Measurements from ENCODE around the gene ZNF354B.
"Not testable (repeated sequence)": the region's sequence is repeated elsewhere in the genome, so short reads cannot be mapped to it uniquely, and the experiment has no call there.

The ZNF354B gene

DNA sequence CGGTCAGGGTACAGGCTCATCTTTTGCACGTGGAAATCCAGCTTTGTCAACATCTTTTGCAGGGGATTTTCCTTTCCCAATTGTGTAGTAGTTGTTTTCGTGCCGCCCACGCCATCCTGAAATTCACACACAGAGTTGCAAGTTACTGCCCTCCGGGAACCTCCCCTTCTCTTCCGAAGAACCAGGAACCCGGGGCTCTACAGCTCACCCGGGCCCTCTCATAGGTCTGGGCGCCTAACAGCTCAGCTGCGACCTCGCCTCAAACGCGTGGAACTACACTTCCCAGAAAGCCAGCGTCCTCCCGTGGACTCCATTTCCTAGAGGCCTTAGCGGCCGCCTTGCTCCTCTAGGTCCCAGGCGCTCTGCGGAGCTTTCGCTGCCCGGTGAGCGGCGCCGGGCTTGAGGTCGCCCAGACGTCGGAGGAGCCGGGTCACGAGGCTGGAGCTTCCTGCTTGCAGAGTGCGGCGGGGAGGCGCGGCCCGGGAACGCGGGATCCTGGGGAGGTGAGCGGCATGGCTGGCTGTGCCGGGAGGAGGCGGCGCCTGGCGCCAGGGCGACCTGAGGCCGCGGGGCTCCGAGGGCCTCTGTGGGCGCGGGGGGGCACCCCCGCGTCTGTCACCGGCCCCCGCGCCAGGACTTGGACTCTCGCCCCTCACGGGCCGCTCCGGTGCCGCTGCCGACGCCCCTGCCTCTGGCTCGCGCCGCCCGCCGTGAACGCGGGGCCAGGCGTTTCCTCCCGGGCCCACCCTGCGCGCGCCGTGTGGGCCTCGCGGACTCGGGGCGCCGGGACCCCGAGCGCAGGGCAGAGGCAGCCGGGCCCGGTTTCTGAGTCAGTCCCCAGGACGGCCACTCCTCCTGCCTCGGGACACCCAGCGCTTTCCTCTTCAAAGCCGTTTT is at the start of gene ZNF354B:
TSS of gene ZNF354B (plus strand) at position 329 of the 897 bp plus-strand sequence. CDS start 1,095 bp downstream, outside the sequence.
- peak; percentile 74 for DNase-seq

DNA sequence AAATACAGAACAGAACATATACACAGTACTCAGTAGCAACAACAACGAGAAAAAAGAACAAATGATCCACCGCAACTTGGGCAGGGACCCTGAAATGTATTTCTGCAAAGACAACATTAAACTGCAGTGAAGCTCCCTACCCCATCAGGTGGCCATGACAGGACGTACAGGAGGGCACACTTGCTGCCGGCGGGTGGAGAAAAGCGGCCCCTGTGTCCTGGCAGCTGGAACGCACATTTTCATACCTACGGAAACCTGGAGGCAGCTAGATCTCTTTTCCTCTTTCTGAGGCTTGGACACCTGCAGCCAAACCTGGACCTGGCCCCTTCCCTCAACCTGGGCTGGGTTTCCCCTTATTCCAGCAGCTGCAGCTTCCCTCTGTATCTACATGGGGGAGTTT is 42.2 kb upstream of the ZNF354B start:
- no peak for DNase-seq

DNA sequence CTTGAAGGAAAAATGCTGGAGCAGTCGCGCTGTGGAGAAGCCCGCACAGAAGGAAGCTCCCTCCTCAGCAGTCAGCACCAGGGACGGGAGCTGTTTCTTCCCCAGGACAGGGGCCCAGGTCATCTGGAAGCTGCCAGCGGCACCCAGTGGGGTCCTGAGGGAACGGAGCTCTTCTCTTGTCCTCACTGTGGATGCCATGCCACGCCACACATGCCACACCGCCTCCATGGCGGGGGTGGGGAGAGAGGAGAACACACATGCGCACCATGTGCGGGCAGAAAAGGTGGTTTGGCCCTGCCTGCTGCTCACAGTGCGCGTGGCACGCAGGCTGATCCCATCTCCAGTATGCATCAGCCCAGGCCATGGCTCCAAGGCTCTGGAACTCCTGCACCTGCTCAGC is 41.7 kb upstream of the ZNF354B start:
- DNase-seq, result no peak

DNA sequence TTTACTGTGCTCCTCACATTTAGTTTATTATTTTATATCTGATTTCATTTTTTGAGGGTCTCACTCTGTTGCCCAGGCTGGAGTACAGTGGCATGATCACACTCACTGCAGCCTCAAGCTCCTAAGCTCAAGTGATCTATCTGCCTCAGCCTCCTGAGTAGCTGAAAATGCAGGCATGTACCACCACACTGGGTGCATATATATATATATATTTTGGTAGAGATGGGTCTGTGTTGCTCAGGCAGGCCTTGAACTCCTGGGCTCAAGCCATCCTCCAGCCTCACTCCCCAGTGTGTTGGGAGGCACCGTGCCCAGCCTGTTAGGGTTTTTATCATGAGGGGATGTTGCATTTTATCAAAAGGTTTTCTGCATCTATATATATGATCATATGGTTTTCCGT is 39.8 kb upstream of the ZNF354B start:
- no peak for DNase-seq

DNA sequence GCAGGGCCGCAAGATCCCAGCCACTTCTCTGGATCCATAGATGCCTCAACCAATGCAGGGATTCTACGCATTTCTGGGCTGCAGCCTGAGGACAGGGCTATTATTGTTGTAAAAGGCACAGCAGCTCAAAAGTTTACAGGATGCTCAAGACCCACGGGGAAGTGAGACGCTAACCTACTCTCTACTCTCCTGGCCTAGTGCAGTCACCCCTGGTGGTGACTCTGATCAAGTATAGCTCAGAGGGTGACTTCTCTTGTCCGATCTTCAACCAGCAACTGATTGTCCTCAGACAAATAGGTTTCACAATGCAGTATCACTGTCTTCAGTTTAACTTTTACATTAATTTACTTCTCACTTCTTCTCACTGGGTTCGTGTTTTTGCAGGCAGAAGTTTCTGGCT is 34.3 kb upstream of the ZNF354B start:
- no peak for DNase-seq

DNA sequence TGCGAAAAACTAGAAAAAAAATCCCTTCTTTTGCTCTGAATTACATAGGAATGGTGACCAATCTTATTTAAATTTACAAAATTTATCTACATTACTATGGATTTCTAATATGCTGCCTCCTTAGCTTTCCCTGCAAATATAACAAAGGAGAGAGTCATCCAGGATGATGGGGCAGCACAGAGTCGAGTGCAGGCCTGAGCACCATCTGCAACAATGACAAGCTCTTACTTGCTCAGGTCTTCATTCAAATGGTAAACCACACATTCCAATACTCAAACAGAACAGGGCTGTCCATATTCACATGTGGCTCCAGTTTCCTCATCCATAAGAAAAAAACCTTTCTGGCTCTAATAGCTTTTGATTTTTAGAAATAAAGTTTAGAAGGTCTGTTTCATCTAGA is 33.5 kb upstream of the ZNF354B start:
- no peak for DNase-seq

DNA sequence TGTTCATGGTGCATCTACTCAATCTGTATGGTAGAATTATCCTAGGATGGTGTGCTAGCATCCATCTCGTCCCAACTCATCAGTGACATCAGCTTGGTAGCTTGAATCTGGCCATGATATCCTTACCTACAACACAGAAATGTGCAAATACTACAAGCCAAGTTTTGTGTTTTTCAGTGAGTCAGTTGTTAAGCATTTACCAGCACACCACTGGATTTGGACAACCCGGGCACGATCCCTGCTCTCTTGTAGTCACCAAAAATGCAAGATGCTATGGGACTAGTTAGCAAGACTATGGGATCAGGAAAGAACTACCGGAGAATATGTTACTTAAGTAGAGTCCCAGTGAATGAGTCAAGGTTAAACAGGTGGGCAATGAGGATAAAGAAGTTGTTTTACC is 32.1 kb upstream of the ZNF354B start:
- DNase-seq, result no peak

DNA sequence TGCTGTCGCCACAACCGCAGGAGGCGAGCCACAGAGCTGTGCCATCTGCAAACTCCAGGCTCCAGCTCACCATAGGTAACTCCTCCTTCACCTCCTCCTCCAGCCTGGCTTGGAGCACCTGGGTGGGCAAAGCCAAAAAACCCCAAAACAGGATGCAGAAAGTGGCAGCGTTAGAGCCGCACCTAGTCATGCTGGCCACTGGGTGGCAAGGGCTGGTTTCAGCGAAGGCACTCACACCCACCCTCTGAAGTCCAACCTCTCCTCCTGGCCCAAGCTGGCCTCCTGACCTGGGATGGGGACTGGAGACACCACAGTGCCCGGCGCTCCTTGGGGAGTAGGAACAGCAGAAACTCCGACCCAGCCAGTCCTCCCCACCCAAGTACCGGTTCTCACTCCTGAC is 28.7 kb upstream of the ZNF354B start:
- DNase-seq, result no peak

DNA sequence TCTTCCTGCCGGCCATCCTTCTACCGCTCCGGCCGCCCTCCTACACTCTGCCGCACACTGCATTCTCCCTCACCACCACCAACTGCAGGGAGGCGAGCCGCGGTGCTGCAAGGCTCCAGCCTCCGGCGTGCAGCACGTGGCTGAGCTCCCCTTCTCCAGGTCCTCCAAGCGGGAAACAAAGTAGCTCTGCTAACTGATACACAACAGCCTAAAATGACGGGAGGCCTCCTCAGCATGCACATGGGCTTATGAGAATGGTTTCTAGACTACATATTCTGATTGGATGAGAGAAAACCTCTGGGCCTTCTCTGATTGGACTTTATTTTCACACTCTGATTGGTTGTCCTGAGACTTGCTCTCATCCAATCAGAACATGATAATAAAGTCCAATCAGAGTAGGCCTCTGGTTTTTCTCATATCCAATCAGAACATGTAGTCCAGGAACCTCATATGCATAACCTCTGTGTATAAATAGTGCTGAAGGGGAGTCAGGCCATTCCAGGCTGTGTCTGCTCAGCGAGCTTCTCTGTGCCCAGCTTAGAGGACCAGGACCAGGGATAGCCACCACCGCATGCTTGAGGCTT is 27.0 kb upstream of the ZNF354B start:
- no peak for DNase-seq

DNA sequence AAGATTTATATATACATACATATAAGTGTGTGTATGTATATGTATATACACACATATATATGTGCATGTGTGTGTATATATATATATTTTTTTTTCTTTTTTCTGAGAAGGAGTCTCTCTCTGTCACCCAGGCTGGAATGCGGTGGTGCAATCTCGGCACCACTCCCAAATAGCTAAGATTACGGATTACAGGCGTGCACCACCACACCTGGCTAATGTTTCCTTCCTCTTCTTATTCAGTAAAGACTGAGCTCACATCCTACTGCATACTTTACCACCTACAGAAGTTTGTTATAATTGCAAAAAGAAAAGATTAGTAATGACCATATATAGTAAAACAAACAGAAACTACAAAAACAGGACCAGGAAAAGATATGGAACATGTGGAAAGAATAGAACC is 23.1 kb upstream of the ZNF354B start:
- DNase-seq, result no peak

DNA sequence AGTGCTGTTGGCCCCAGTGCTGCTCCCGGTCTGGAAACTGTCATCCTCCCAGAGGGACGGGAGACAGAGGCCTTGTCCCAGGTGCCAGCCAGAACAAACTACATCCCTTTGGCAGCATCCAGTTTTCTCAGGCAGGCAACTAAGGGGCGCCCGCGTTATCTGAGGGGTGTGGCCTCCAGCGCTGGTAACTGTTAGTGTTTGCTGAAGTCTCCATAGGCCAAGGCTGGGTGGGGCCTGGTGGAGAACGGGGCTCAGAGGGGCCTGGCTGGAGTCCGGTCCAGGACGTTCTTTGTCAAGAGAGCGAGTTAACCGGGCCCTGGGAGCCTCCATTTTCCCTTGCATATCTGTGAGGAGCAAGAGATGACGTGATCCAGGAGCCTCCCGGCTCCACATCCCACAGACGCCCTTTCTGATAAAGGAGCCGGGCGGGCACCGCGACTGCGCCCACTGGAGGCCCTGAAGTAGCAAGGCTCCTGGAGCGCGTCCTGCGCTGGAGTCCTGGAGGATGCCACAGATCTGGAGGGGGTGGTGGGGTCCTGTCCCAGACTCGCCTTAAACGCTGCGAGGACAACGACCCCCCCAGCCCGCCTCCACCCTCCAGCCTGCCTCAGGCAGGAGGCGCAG is 20.9 kb upstream of the ZNF354B start:
- not testable (repeated sequence) for DNase-seq

DNA sequence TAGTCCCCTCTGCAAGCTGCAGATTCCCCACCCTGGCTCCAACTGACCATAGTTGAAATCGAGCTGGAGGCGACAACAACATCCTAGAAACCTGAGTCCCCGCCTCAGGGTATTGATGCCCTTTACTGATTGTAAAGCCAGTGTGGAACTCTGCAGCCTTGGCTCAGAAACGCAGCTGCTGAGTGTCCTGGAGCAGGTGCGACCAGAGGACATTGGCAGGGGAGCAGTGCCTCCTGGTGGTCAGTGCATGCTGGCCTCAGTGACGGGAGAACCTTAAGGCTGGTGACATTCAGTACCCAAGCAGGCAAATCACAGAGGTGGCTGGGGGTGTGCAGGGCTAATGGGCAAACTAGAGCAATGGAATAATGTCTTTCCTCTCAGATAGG is 20.4 kb upstream of the ZNF354B start:
- no peak for DNase-seq

DNA sequence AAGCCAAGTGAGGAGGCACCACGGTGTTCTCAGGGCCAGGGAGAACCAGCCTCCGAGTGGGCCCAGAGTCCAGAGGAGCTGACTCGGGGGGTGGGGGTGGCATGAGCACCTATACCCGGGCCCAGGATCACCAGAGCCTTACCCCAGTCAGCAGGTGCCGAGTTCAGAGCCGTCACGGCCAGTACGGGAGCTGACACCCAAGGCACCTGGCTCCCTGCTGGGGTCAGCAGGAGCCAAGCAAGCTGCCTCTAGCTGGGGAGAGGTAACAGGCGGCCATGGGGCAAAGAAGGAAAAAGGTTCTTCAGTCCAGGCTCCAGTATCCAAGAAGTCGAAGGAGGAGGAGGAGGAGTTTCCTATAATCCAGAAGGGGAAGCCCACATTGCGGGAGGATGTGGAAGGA is 19.4 kb upstream of the ZNF354B start:
- DNase-seq, result not testable (repeated sequence)

DNA sequence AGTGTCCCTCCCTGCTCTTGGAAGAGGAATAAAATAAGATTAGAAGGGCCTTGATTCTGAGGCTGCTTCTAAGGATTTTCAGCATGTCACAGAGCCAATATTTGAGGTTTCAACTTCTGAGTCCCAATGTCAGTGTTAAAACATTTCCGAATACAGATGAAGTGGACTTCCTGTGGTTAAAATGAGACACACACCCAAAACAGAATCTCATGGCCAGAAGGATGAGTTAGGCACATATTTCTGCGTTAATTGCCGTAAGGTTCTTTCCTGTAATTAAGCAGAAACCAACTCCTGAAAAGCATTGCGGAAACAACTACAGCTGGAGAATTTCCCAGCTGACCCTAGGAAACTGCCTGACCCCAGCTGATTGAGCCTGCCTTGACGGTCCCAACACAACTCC is 10.4 kb upstream of the ZNF354B start:
- DNase-seq, result no peak

DNA sequence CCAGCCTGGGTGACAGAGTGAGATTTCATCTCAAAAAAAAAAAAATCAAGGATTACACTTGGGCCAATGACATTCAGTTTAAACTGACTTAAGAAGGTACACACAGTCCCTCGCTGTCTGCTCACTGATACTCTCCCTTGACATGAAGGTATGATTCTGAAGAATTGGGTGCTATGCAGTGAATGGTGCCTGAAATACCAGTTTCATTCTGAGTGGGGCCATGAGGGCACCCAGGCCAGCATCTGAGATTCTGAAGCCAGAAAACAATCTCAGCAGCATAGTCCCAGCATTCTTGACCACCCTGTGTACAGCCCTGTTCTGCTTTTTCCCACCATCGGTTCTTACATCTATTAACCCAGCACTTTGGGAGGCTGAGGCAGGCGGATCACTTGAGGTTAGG is 7.8 kb upstream of the ZNF354B start:
- no peak for DNase-seq

DNA sequence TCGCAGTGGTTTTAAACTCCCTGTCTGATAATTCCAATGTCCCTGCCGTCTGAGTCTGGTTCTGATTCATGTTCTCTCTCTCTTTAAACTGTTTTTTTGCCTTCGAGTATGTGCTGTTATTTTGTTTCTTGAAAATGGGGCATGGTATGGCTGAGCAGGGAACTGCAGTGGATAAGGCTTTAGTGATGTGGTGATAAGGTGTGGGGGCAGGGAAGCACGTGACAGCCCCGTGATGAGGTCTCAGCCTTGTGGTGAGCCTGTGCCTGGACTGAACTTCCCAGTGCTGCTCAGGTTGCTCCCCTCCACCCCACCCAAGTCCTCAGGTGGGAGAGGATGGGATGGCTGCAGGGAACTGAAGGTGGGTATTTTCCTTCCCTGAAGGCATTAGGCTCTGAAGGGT is 5.5 kb upstream of the ZNF354B start:
- DNase-seq, result no peak

DNA sequence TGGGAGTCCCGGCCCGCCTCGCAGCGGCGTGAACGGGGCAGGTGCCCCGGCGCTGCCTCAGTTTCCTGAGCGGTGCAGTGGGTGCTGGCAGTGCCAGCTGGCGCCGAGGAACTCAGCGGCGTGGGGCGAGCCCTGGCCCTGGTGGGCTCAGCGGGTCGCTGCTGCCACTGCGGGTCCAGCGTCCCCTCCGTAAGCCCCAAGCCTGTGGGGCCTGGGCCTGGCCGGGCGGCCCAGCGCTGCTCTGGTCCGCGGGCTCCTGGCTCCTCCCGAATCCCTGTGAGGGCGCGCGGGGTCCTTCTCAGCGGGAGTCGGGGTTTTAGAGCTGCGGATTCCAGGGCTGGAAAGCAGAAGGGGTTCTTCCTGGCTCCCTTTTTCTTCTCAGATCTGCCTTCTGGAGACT is 862 bp downstream of the ZNF354B start:
- not testable (repeated sequence) for DNase-seq

DNA sequence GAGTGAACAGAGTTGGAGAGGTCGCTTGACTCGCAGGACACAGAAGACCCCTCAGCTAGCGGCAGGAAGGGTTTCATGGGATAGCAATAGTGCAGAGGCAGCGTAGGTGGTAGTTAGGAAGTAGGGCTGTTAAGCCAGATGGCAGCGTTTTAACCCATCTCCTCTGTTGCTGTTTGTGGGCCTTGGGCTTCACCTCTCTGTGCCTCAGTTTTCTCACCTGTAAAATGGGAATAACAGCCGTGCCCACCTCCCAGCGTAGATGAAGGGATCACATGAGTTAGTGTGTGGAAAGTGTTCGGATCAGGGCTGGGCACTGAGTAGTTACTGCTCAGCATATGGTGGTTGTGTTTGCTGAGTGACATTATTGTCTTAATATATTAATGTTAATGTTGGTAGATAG is 1.9 kb downstream of the ZNF354B start:
- DNase-seq, result no peak

DNA sequence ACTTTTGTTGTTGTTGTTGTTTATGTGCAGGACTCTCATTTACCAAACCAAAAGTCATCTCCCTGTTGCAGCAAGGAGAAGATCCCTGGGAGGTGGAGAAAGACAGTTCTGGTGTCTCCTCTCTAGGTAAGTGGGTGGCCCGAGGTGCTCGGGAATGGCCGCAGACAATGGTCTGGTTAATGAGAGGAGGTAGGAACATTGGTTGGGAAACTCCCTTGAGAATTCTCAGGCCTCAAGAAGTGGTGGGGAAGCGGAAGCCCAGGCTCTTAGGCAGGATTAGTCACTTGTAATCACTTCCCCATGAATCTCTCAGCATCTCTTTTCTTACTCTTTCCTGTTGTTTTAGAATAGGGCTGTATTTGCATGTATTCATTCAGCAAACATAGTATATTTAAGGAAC is 7.2 kb downstream of the ZNF354B start:
- no peak for DNase-seq

DNA sequence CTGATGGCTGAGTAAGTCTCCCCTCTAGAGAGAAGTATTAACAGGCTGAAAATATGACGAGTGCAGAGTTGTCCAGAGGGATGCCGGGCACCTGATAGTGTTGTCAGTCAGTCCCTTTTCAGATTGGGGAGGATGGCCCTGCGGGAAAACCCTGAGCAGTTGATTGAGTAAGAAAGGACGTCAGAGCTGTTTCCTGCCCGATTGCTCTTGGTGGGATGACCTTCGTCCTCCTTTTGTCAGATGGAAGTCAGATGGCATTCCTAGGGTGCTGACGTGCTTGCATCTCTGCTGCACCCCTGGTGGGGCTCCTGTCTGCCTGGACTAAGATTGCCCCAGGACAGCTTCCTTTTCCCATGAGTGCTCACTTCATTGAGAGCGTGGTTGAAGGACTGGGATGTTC is 9.8 kb downstream of the ZNF354B start:
- DNase-seq, result no peak

DNA sequence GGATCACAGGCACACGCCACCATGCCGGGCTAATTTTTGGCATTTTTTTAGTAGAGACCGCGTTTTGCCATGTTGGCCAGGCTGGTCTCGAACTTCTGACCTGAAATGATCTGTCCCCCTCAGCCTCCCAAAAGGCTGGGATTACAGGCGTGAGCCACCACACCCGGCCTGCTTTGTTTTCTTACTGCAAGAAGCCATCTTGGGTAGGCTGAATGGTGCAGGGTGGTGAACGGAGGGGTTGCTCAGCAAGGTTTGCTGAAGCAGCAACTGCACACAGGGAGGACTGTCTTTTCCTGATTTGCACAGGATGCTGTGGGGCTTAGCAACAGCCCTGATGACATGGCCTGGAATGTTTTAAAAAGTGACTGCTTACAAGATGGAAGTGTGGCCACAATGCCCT is 10.7 kb downstream of the ZNF354B start:
- no peak for DNase-seq

DNA sequence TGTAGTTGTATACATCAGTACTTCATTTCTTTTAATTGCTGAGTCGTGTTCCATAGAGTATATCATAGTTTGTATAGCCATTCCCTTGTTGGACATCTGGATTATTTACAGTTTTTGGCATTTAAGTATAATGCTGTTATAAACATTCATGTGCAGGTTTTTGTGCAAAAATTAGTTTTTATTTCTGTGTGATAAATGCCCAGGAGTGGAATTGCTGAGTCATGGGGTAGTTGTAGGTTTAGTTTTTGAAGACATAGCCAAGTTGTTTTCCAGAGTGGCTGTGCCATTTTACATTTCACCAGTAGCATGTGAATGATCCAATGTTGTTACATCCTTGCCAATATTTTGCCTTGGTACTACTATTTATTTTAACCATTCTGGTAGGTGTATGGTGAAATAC is 12.5 kb downstream of the ZNF354B start:
- DNase-seq, result no peak

DNA sequence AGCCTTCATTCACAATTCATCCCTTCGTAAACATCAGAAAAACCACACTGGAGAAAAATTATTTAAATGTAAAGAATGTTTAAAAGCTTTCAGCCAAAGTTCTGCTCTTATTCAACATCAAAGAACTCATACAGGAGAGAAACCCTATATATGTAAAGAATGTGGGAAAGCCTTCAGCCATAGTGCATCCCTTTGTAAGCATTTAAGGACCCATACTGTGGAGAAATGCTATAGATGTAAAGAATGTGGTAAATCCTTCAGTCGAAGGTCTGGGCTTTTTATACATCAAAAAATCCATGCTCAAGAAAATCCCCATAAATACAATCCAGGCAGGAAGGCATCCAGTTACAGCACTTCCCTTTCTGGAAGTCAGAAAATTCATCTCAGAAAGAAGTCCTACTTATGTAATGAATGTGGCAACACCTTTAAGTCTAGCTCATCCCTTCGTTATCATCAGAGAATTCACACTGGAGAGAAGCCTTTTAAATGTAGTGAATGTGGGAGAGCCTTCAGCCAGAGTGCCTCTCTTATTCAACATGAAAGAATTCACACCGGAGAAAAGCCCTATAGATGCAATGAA is 23.5 kb downstream of the ZNF354B start:
- DNase-seq, result not testable (repeated sequence)
